ENCODE measurements around the gene SOST. TPM values are rescaled to one million over a fixed set of nuclear protein-coding genes. Genes with fewer than 3 reads are reported as not detected.

SOST gene
- total RNA-seq, 1 donor from 2014 or later: not detected

DNA sequence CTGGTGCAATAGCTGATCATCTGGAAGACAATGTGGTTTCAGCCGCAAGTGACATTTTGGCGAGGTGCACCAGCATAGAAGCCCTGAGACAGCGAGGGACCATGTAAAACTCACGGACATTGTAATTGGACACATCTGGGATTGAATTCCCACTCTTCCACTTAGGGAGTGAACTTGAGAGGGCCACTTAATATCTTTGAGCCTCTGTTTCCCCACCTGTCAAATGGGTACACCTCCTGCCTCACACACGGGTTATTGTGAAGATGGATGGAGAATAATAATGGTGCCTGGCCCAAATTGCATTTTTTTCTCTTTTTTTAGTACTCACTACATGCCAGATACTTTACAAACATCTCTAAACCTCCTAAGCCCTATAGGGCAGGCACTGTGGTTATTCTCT lies 51.4 kb downstream of the SOST start:
- no peak for DNase-seq (ENCODE audit: low spot score)

DNA sequence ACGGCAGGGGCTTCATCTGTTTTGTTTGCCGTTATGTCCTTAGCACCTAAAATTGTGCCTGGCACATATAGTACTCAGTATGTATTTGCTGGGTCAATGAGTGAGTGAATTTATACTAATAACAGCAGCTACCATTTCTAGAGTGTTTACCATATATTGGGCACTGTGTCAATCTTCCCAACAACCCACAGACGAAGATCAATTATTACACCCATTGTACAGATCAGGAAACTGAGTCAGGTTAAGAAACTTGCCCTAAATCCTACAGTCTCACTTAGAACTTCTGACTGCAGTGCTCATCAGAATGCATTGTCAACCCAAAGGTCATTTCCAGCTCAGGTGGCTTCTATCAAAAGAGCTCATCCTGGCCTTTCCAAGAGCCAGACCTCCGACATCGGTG lies 52.4 kb downstream of the SOST start:
- no peak for DNase-seq (ENCODE audit: low spot score)

Other genes with a start within 250 kb of the SOST start
- gene ETV4, start 212.5 kb downstream of the SOST start, total RNA-seq: 3.7 TPM
- 9.8 TPM for gene MEOX1, start 96.9 kb downstream of the SOST start, total RNA-seq
- gene DUSP3, start 20.2 kb upstream of the SOST start, total RNA-seq: 91.9 TPM
- not detected for gene CFAP97D1, start 21.6 kb upstream of the SOST start, total RNA-seq
- 11.8 TPM for gene MPP3, start 74.4 kb upstream of the SOST start, total RNA-seq
- gene CD300LG, start 88.4 kb upstream of the SOST start, total RNA-seq: 1.4 TPM
- gene MPP2, start 148.7 kb upstream of the SOST start, total RNA-seq: 9.8 TPM
- gene PPY, start 183.7 kb upstream of the SOST start, total RNA-seq: not detected
- gene PYY, start 195.1 kb upstream of the SOST start, total RNA-seq: not detected
- gene NAGS, start 245.8 kb upstream of the SOST start, total RNA-seq: 2.2 TPM